ENCODE results near the gene FAM227A.
A peak's percentile ranks its signal among the peaks of the same experiment; 100 is the strongest.
"Not testable (repeated sequence)": the region's sequence is repeated elsewhere in the genome, so short reads cannot be mapped to it uniquely, and the experiment has no call there.

Gene FAM227A

GRCh38 chr22:38602166-38602565 lies 54.0 kb downstream of the FAM227A start:
- no peak overlapping the region for H3K4me3 ChIP-seq (ENCODE audit: low read depth, low read length)
- no peak for TF ChIP-seq CTCF (IDR thresholded peaks at IDR 0.05; ENCODE audit: low read depth, low read length)
- H3K27ac ChIP-seq: no peak overlapping the region
- no peaks in the 10 kb centered on the region for H3K9me3 ChIP-seq (ENCODE audit: severe bottlenecking)
- no peak for DNase-seq
- H3K27me3 ChIP-seq (ENCODE audit: insufficient read depth, low read depth, severe bottlenecking): no peaks in the 10 kb centered on the region
- H3K36me3 ChIP-seq: peaks cover 13% of the 10 kb centered on the region

- Histone ChIP-seq H3K36me3 (peaks cover 14% of the 10 kb centered on the region), H3K27ac (no peak overlapping the region), H3K27me3 (ENCODE audit: insufficient read depth, low read depth, severe bottlenecking) (no peaks in the 10 kb centered on the region), H3K9me3 (ENCODE audit: severe bottlenecking) (no peaks in the 10 kb centered on the region), H3K4me3 (ENCODE audit: low read depth, low read length) (no peak overlapping the region)
- TF ChIP-seq CTCF (IDR thresholded peaks at IDR 0.05; ENCODE audit: low read depth, low read length): no peak
- no peak for DNase-seq
Observed at GRCh38 chr22:38601221-38601764, 54.9 kb downstream of the FAM227A start.

- no peak for DNase-seq
- no peak for TF ChIP-seq CTCF (IDR thresholded peaks at IDR 0.05; ENCODE audit: low read depth, low read length)
- no peak overlapping the region for H3K4me3 ChIP-seq (ENCODE audit: low read depth, low read length)
- H3K9me3 ChIP-seq (ENCODE audit: severe bottlenecking): no peaks in the 10 kb centered on the region
- peak overlapping the region; percentile 34; the same call in 1 of the 2 replicates for H3K27ac ChIP-seq
- peaks cover 14% of the 10 kb centered on the region for H3K36me3 ChIP-seq
- H3K27me3 ChIP-seq (ENCODE audit: insufficient read depth, low read depth, severe bottlenecking): no peaks in the 10 kb centered on the region
Observed at GRCh38 chr22:38599466-38599865, 56.7 kb downstream of the FAM227A start.

GRCh38 chr22:38582923-38583322 lies 73.3 kb downstream of the FAM227A start:
- not testable (repeated sequence) for H3K36me3 ChIP-seq; DNase-seq; H3K4me3 ChIP-seq (ENCODE audit: low read depth, low read length); H3K9me3 ChIP-seq (ENCODE audit: severe bottlenecking); H3K27me3 ChIP-seq (ENCODE audit: insufficient read depth, low read depth, severe bottlenecking); H3K27ac ChIP-seq

- H3K36me3 ChIP-seq: no peaks in the 10 kb centered on the region
- H3K9me3 ChIP-seq (ENCODE audit: severe bottlenecking): no peaks in the 10 kb centered on the region
- no peak overlapping the region for H3K27ac ChIP-seq
- no peak for TF ChIP-seq CTCF (IDR thresholded peaks at IDR 0.05; ENCODE audit: low read depth, low read length)
- H3K4me3 ChIP-seq (ENCODE audit: low read depth, low read length): no peak overlapping the region
- H3K27me3 ChIP-seq (ENCODE audit: insufficient read depth, low read depth, severe bottlenecking): no peaks in the 10 kb centered on the region
- peak; percentile 65 for DNase-seq
Observed at GRCh38 chr22:38578505-38578904, 77.7 kb downstream of the FAM227A start.

GRCh38 chr22:38572065-38572464 lies 84.1 kb downstream of the FAM227A start:
- Histone ChIP-seq H3K9me3 (ENCODE audit: severe bottlenecking) (no peaks in the 10 kb centered on the region), H3K4me3 (ENCODE audit: low read depth, low read length) (no peak overlapping the region), H3K27ac (no peak overlapping the region), H3K27me3 (ENCODE audit: insufficient read depth, low read depth, severe bottlenecking) (no peaks in the 10 kb centered on the region), H3K36me3 (no peaks in the 10 kb centered on the region)
- no peak; the same call in 1 of the 2 replicates for TF ChIP-seq CTCF (IDR thresholded peaks at IDR 0.05; ENCODE audit: low read depth, low read length)
- DNase-seq: peak; percentile 32

Measured in WERI-Rb-1 (cell line).